HepG2 (cell line): ENCODE data around the gene SIRT7. TPM values are rescaled to one million over a fixed set of nuclear protein-coding genes. Genes with fewer than 3 reads are reported as not detected.

Experiments used
- FOXK1 ChIP-seq: sonication (generic); formaldehyde crosslinking; IDR thresholded peaks from 2 replicates; pipeline ENCODE4 v1.4.0; 2020; ENCODE audit warnings: low read depth, missing genetic modification reagents, borderline replicate concordance
- HDAC1 ChIP-seq: sonication (generic); formaldehyde crosslinking; IDR thresholded peaks from 2 replicates; pipeline ENCODE4 v1.5.1; 2020; ENCODE audit warnings: mild to moderate bottlenecking, missing genetic modification reagents
- NCOA2 ChIP-seq: sonication (generic); formaldehyde crosslinking; IDR thresholded peaks from 2 replicates; pipeline ENCODE4 v1.8.0; 2022; ENCODE audit warnings: inconsistent platforms
- NKX3-1 ChIP-seq: sonication (generic); formaldehyde crosslinking; IDR thresholded peaks from 2 replicates; pipeline ENCODE4 v1.5.0; 2020; ENCODE audit warnings: missing genetic modification reagents
- RARA ChIP-seq: IDR thresholded peaks from 2 replicates; pipeline ENCODE4 v1.6.1; 2016; ENCODE audit warnings: missing genetic modification reagents, missing compliant biosample characterization
- SSRP1 ChIP-seq: IDR thresholded peaks from 2 replicates; pipeline ENCODE4 v1.6.1; 2016; ENCODE audit warnings: control low read depth
- TMF1 ChIP-seq: sonication (generic); formaldehyde crosslinking; IDR thresholded peaks from 2 replicates; pipeline ENCODE4 v1.8.1; 2022; ENCODE audit warnings: low read depth, missing genetic modification reagents
- ZBTB21 ChIP-seq: sonication (generic); formaldehyde crosslinking; IDR thresholded peaks from 2 replicates; pipeline ENCODE4 v1.4.0; 2020; ENCODE audit warnings: missing genetic modification reagents
- ZNF260 ChIP-seq: sonication (generic); formaldehyde crosslinking; IDR thresholded peaks from 2 replicates; pipeline ENCODE4 v1.4.0; 2020; ENCODE audit warnings: missing genetic modification reagents, low read depth, mild to moderate bottlenecking, borderline replicate concordance
- polyA plus RNA-seq, 8 experiments: library from polyadenylated mRNA; depleted of rRNA in 3 of 8; stranded (reverse) in 7 of 8; unstranded in 1 of 8; fragments of >200 nt; fragmentation: Illumina TruSeq in 4 of 8; extraction: Trizol in 4 of 8; gene quantifications; 2 replicates each; pipeline versions ENCODE4 v1.2.1 to v1.2.3, GENCODE V29; 2011 to 2016; ENCODE audit warnings: low read depth in 4 of 8, missing spikeins in 1 of 8, mixed read lengths in 1 of 8; ENCODE audit not compliant: insufficient read depth in 1 of 8
- total RNA-seq, 5 experiments: library from RNA; depleted of rRNA; stranded (reverse); fragments of >200 nt; fragmentation: Illumina TruSeq; extraction: Trizol; gene quantifications; 2 replicates each; pipeline ENCODE4 v1.2.3, GENCODE V29; 2016; ENCODE audit warnings: low read depth in 1 of 5
- TF ChIP-seq, protein P1 (sequence below): fragments of 450-650 bp; IDR thresholded peaks from 2 replicates; pipeline ENCODE4 v1.6.1; 2016
- TF ChIP-seq, protein P2 (sequence below): sonication (generic); formaldehyde crosslinking; IDR thresholded peaks from 2 replicates; pipeline ENCODE4 v1.8.1; 2022; ENCODE audit warnings: mild to moderate bottlenecking, missing genetic modification reagents
- TF ChIP-seq, protein P3 (sequence below): sonication (generic); formaldehyde crosslinking; IDR thresholded peaks from 2 replicates; pipeline ENCODE4 v1.5.1; 2020; ENCODE audit warnings: missing genetic modification reagents, mild to moderate bottlenecking, borderline replicate concordance
- TF ChIP-seq, protein P4 (sequence below): sonication (generic); formaldehyde crosslinking; IDR thresholded peaks from 2 replicates; pipeline ENCODE4 v1.5.1; 2020; ENCODE audit warnings: mild to moderate bottlenecking, missing genetic modification reagents, moderate library complexity
- TF ChIP-seq, protein P5 (sequence below), 2 experiments: sonication (generic) in 1 of 2; formaldehyde crosslinking in 1 of 2; IDR thresholded peaks; 2 replicates each; pipeline versions ENCODE4 v1.4.0 to v1.6.1; 2016 to 2020; ENCODE audit warnings: borderline replicate concordance in 1 of 2, low read depth in 1 of 2, mild to moderate bottlenecking in 1 of 2, missing genetic modification reagents in 1 of 2

SIRT7 gene
- total and polyA plus RNA-seq, 2 of the 13 experiments (the other 11 are each of a cell fraction or from before 2014, with no cell fraction given), result 8.3 to 24.8 TPM

DNA sequence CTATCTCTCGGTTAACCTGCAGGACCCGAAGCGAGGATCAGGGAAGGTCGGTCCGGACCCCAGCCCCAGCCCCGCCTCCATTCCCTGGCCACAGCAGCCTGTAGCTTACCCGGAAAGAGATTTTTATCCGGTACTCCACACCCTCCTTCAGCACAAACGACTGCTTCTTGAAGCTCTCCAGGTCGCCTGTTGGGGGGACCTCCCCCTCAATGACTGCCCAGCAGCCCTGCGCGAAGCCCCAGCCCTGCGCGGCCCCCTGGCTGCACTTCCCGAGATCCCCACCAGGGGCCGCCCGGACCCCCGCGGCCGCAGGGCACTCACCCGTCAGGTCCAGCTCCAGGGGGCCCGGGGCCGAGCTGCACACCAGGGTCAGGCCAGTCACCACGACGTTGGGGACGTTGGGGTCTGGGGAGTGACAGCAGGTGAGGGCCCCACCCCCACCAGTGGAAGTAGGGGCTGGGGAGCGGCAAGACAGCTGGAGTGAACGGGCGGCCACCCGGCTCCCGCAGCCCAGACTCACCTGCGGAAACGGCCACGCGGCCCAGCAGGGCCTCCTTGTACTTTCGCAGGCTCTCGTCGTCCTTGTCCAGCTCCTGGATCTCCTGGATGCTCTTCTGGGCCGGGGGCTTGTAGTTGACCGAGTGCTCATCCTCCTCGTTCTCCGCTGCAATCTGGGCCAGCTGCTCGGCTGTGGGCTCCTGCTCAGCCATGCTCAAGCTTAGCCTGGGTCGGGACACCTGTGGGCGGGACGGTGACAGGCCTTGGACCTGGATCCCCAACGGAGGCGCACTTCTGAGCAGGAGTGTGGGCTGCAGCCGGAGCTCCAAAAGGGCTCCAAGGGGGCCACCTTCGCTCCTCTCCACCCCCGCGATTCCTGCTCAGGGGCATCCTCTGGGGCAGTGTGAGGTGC lies 48.5 kb downstream of the SIRT7 start (continued):
- TF ChIP-seq, protein P1, sequence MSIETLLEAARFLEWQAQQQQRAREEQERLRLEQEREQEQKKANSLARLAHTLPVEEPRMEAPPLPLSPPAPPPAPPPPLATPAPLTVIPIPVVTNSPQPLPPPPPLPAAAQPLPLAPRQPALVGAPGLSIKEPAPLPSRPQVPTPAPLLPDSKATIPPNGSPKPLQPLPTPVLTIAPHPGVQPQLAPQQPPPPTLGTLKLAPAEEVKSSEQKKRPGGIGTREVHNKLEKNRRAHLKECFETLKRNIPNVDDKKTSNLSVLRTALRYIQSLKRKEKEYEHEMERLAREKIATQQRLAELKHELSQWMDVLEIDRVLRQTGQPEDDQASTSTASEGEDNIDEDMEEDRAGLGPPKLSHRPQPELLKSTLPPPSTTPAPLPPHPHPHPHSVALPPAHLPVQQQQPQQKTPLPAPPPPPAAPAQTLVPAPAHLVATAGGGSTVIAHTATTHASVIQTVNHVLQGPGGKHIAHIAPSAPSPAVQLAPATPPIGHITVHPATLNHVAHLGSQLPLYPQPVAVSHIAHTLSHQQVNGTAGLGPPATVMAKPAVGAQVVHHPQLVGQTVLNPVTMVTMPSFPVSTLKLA, result no peak
- TF ChIP-seq SSRP1, result no peak; the same call in 1 of the 2 replicates
- TF ChIP-seq, protein P2, sequence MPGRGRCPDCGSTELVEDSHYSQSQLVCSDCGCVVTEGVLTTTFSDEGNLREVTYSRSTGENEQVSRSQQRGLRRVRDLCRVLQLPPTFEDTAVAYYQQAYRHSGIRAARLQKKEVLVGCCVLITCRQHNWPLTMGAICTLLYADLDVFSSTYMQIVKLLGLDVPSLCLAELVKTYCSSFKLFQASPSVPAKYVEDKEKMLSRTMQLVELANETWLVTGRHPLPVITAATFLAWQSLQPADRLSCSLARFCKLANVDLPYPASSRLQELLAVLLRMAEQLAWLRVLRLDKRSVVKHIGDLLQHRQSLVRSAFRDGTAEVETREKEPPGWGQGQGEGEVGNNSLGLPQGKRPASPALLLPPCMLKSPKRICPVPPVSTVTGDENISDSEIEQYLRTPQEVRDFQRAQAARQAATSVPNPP, result peak; percentile 82
- no peak for TF ChIP-seq NCOA2 (CRISPR knock-in tag)
- 0 out of 2 replicates have a peak, but pooled peaks have one; percentile 33 for TF ChIP-seq ZBTB21 (CRISPR knock-in tag)
- TF ChIP-seq, protein P3, sequence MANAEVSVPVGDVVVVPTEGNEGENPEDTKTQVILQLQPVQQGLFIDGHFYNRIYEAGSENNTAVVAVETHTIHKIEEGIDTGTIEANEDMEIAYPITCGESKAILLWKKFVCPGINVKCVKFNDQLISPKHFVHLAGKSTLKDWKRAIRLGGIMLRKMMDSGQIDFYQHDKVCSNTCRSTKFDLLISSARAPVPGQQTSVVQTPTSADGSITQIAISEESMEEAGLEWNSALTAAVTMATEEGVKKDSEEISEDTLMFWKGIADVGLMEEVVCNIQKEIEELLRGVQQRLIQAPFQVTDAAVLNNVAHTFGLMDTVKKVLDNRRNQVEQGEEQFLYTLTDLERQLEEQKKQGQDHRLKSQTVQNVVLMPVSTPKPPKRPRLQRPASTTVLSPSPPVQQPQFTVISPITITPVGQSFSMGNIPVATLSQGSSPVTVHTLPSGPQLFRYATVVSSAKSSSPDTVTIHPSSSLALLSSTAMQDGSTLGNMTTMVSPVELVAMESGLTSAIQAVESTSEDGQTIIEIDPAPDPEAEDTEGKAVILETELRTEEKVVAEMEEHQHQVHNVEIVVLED (CRISPR knock-in tag), result no peak
- TF ChIP-seq RARA, result no peak
- TF ChIP-seq, protein P4, sequence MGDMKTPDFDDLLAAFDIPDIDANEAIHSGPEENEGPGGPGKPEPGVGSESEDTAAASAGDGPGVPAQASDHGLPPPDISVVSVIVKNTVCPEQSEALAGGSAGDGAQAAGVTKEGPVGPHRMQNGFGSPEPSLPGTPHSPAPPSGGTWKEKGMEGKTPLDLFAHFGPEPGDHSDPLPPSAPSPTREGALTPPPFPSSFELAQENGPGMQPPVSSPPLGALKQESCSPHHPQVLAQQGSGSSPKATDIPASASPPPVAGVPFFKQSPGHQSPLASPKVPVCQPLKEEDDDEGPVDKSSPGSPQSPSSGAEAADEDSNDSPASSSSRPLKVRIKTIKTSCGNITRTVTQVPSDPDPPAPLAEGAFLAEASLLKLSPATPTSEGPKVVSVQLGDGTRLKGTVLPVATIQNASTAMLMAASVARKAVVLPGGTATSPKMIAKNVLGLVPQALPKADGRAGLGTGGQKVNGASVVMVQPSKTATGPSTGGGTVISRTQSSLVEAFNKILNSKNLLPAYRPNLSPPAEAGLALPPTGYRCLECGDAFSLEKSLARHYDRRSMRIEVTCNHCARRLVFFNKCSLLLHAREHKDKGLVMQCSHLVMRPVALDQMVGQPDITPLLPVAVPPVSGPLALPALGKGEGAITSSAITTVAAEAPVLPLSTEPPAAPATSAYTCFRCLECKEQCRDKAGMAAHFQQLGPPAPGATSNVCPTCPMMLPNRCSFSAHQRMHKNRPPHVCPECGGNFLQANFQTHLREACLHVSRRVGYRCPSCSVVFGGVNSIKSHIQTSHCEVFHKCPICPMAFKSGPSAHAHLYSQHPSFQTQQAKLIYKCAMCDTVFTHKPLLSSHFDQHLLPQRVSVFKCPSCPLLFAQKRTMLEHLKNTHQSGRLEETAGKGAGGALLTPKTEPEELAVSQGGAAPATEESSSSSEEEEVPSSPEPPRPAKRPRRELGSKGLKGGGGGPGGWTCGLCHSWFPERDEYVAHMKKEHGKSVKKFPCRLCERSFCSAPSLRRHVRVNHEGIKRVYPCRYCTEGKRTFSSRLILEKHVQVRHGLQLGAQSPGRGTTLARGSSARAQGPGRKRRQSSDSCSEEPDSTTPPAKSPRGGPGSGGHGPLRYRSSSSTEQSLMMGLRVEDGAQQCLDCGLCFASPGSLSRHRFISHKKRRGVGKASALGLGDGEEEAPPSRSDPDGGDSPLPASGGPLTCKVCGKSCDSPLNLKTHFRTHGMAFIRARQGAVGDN, result peak; percentile 78
- TF ChIP-seq, protein P5, sequence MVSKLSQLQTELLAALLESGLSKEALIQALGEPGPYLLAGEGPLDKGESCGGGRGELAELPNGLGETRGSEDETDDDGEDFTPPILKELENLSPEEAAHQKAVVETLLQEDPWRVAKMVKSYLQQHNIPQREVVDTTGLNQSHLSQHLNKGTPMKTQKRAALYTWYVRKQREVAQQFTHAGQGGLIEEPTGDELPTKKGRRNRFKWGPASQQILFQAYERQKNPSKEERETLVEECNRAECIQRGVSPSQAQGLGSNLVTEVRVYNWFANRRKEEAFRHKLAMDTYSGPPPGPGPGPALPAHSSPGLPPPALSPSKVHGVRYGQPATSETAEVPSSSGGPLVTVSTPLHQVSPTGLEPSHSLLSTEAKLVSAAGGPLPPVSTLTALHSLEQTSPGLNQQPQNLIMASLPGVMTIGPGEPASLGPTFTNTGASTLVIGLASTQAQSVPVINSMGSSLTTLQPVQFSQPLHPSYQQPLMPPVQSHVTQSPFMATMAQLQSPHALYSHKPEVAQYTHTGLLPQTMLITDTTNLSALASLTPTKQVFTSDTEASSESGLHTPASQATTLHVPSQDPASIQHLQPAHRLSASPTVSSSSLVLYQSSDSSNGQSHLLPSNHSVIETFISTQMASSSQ (IDR thresholded peaks at IDR 0.05; ENCODE audit: low read depth), result no peak
- TF ChIP-seq, protein P5 (CRISPR knock-in tag; IDR thresholded peaks at IDR 0.05; ENCODE audit: borderline replicate concordance), result no peak
- TF ChIP-seq FOXK1 (CRISPR knock-in tag), result peak; percentile 2; the same call in 1 of the 2 replicates
- TF ChIP-seq ZNF260 (CRISPR knock-in tag), result no peak
- TF ChIP-seq NKX3-1, result peak; percentile 61; the same call in 1 of the 2 replicates
- peak; percentile 84 for TF ChIP-seq TMF1 (CRISPR knock-in tag)
- no peak; the same call in 1 of the 2 replicates for TF ChIP-seq HDAC1 (CRISPR knock-in tag)
